K562 (cell line): Measurements from ENCODE around the gene CLK4.

Experiments used
- CTCF ChIP-seq, 3 experiments: IDR thresholded peaks in 2 of 3; conservative IDR thresholded peaks in 1 of 3; 2 replicates each; pipeline ENCODE4 v1.5.1; 2011 to 2012; ENCODE audit warnings: low read length in 3 of 3, mild to moderate bottlenecking in 3 of 3, control low read depth in 2 of 3, improper control_type of control experiment in 1 of 3, inconsistent platforms in 1 of 3, low read depth in 1 of 3, mixed read lengths in 1 of 3, moderate library complexity in 1 of 3; ENCODE audit not compliant: insufficient read depth in 2 of 3
- FOXA3 ChIP-seq, 2 experiments: fragments of 450-650 bp in 1 of 2; sonication (generic) in 1 of 2; formaldehyde crosslinking; IDR thresholded peaks in 1 of 2; conservative IDR thresholded peaks in 1 of 2; 2 replicates each; pipeline versions ENCODE4 v1.4.0 to v1.8.0; 2020 to 2022; ENCODE audit warnings: mild to moderate bottlenecking in 2 of 2, missing genetic modification reagents in 1 of 2
- KAT7 ChIP-seq: sonication (generic); formaldehyde crosslinking; IDR thresholded peaks from 2 replicates; pipeline ENCODE4 v1.8.0; 2022; ENCODE audit warnings: missing genetic modification reagents, mild to moderate bottlenecking, borderline replicate concordance
- MYC ChIP-seq, 2 experiments: fragments of 250-450 bp in 1 of 2; sonication (Bioruptor Pico) in 1 of 2; IDR thresholded peaks; 2 replicates each; pipeline versions ENCODE4 v1.5.1 to v1.6.1; 2012 to 2021; ENCODE audit warnings: low read depth in 2 of 2, borderline replicate concordance in 1 of 2, improper control_type of control experiment in 1 of 2, low read length in 1 of 2, mild to moderate bottlenecking in 1 of 2, moderate library complexity in 1 of 2
- TF ChIP-seq, protein P1 (sequence below): IDR thresholded peaks from 2 replicates; pipeline ENCODE4 v1.6.1; 2012; ENCODE audit warnings: low read depth, low read length, improper control_type of control experiment, borderline replicate concordance

- TF ChIP-seq FOXA3 (CRISPR knock-in tag; conservative IDR thresholded peaks at IDR 0.05 in 1 of 2, IDR thresholded peaks at IDR 0.05 in 1 of 2) (no peak), KAT7 (CRISPR knock-in tag) (no peak), MYC (IDR thresholded peaks at IDR 0.05; ENCODE audit: low read depth, low read length) (no peak), MYC (CRISPR knock-in tag; IDR thresholded peaks at IDR 0.05; ENCODE audit: borderline replicate concordance, low read depth) (no peak), CTCF (IDR thresholded peaks at IDR 0.05 in 2 of 3, conservative IDR thresholded peaks at IDR 0.05 in 1 of 3; ENCODE audit: insufficient read depth in 2 of 3, low read depth in 1 of 3, low read length in 3 of 3) (no peak)
- TF ChIP-seq, protein P1, sequence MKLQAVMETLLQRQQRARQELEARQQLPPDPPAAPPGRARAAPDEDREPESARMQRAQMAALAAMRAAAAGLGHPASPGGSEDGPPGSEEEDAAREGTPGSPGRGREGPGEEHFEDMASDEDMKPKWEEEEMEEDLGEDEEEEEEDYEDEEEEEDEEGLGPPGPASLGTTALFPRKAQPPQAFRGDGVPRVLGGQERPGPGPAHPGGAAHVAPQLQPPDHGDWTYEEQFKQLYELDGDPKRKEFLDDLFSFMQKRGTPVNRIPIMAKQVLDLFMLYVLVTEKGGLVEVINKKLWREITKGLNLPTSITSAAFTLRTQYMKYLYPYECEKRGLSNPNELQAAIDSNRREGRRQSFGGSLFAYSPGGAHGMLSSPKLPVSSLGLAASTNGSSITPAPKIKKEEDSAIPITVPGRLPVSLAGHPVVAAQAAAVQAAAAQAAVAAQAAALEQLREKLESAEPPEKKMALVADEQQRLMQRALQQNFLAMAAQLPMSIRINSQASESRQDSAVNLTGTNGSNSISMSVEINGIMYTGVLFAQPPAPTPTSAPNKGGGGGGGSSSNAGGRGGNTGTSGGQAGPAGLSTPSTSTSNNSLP: no peak
Measured at GRCh38 chr5:178595150-178595549, 31.7 kb downstream of the CLK4 start.
